NCI-H345 (cell line): ENCODE measurements around the gene IVNS1ABP.
"Not testable (repeated sequence)": the region's sequence is repeated elsewhere in the genome, so short reads cannot be mapped to it uniquely, and the experiment has no call there.

ENCODE experiments used
- DNase-seq: peaks from one replicate; lab custom pipeline; 2025; lab: John Stamatoyannopoulos, UW

Gene IVNS1ABP

DNA sequence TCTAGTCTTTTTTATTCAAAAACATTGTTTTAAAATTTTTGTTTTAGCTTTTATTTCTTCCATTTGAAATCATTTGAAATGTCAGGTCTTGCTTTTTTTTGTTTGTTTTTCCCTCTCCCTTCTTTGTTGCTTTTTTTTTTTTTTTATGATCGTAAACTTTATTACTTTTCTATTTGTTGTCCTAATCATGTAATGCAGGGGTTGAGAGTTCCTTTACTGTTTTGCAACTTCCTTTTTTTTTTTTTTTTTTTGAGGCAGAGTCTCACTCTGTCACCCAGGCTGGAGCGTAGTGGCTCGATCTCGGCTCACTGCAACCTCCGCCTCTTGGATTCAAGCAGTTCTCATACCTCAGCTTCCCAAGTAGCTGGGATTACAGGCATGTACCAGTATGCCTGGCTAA is 24.8 kb downstream of the IVNS1ABP start:
- no peak for DNase-seq

DNA sequence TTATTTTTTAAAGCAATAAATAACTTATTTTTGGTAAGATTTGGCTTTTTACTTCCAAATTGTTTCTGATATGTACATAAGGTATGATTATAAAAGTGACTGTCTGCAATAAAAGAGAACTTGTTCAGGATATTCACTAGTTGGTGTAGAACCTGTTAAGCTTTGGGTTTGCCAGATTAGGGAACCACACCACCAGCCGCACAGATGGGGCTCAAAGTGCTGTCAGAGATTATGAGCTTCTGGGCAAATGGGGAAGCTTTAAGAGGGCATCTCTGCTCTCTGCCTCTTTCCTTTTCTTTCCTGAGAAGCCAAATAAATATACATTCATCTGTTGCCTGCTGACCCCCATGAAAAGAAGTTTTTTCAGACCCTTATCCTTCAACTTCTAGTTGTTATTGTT is 25.4 kb downstream of the IVNS1ABP start:
- no peak for DNase-seq

DNA sequence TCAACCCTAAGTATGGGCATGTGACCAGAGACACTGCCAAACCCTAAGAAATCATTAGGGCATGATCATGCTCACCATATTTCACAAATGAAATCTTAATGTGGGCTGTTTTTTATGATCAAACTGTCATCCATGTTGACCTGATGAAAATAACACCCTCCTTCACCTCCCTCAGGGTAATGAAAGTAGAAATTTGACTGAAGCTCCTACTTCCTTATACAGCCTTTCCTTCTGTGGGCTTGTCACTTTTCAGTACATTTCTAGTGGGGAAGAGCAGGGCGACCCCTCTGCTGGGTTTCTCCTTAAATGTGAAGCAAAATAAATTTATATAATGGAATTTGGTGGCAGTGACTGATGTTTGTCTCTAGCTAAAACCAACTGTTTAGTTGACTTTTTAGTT is 25.9 kb downstream of the IVNS1ABP start:
- no peak for DNase-seq

DNA sequence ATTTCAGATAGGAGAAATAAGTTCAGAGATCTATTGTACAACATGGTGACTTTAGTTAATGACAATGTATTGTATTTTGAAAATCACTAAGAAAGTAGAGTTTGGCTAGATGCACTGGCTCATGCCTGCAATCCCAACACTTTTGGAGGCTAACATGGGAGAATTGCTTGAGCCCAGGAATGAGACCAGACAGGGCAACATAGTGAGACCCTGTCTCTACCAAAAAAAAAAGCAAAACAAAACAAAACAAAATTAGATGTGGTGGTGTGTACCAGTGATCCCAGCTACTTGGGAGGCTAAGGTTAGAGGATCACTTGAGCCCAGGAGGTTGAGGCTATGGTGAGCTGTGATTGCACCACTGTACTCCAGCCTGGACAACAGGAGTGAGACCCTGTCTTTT is 27.2 kb downstream of the IVNS1ABP start:
- DNase-seq, result no peak

DNA sequence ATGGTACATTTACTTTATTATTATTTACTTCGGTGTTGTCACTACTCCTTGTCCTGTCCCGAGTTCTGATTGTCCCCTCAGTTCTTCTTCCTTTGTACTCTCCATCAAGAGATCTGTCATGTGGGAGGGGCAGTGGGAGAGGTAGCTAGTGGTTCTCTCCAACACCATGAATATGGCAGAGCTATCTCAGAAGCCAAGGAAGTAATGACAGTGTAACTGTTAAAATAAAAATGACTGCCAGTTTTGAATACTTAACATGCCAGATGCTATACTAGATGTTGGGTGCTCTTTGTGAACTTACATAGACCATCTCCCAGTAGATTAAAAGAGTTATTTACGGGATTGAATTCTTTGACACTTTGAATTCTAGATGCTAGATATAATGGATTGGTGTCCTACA is 28.6 kb downstream of the IVNS1ABP start:
- no peak for DNase-seq

DNA sequence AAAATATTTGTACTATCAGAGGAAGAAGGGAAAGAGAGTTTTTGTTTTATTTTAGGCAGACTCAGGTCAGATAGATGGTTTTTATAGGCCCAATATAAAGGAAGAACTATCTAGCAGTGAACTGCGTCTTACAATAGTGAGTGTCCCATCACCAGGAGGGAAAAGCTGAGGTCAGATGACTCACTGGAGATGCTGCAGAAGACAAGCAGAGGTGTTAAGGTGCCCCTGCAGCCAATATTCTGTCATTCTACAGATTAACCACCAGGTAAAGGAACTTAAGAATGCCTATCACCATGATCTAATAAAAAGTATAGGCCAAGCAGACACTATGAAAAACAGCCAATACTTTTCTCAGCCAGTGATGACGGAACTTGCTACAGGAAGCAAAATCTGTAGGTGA is 29.6 kb downstream of the IVNS1ABP start:
- no peak for DNase-seq

DNA sequence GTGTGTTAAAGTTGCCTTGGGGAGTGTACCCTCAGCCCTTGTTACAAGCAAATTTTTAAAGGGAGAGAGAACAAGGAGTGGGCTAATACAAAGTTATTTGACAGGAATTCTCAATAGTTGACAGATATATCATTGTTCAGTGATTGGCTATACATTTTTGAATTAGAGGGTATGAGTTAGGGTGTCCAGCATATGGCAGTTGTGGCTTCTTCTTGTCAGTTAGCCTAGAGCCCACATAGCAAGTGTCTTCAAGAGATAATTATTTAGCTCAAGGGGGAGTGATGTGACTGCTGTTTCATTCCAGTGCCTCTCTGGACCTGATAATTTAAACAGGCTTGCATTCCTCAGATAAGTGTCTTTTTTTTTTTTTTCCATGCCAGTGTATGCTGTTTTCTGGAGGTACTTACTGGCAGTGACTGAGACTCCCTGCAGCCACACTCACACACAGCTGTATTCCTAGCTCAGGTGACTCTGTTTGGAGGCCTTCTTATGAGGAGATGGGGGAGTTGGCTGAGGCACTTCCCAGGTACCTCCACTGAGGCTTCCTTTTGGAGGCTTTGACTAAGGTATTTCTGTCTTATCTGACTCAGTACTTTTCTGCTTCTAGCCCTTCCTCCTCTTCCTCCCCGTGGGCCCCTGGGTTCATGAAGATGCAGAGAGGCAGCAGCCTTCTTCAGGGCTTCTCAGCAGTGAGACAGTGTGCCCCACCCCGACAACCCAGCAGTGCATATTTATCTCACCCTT is 32.3 kb downstream of the IVNS1ABP start:
- DNase-seq, result no peak

DNA sequence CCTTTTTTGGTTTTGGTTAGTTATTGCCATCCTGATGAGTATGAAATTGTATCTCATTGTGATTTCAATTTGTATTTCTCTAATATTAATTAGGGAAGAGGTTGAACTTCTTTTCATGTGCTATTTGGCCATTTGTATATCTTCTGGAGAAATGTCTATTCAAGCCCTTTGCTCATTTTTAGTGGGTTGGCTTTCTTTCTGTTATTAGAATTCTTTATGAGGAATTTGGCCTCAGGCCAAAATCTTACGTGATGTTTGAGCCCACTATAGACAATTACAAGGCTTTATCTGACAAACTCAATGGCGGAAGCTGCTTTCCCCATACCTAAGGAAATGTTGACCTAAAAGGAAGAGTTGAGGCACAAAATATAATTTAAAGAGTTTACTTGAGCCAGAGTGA is 32.9 kb downstream of the IVNS1ABP start:
- DNase-seq, result no peak

DNA sequence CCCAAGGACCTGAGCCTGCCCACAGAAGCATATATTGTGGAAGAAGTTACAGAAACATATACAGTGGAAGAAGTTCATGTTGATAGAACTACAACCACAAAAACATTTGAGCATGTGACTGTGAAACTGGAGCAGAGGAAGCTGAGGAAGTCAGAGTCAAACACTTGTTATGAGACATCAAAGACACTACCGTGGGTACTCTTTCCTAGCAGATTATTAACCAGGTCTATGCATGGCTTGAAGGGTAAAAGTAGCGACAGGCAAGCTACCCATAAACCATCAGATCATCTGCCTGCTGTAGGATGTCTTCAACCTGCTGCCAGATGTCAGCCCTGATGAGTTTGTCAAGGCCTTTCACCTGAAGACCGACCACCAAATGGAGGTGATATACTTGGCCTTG is 35.8 kb downstream of the IVNS1ABP start:
- DNase-seq, result no peak

DNA sequence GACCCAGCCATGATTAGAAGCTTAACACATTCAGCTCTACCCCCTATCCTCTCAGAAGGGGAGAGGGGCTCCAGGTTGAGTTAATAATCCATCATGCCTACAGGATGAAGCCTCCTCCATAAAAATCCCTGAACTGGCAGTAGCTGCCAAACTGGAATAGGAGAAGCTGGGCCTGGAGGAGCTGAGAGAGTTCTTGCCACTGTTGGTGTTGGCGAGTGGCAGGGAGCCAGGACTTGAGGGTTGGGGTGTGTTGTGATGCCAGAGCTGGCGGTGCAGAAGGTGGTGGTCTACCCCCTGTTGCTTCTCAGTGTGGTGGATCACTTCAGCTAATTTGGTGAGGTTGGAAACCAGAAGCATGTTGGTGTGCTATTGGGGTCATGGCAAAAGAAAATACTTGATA is 36.5 kb downstream of the IVNS1ABP start:
- no peak for DNase-seq

DNA sequence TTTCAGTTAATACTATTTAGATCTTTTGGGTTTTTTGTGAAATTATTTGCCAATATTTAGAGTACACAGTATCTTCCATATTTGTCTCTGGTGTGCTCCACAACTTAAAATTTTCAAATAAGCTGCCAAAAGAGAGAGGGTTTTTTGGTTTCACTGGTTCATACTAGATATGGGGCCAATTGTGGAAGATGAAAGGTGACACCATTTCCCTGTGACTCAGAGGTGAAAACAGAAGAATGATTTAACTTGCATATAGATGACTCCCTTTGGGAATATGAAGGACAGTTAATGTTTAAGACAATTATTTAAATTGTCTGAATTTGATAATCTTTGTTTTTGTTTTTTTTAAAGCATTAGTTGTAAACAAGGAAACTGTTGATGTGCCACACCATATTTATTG is 37.5 kb downstream of the IVNS1ABP start:
- no peak for DNase-seq

DNA sequence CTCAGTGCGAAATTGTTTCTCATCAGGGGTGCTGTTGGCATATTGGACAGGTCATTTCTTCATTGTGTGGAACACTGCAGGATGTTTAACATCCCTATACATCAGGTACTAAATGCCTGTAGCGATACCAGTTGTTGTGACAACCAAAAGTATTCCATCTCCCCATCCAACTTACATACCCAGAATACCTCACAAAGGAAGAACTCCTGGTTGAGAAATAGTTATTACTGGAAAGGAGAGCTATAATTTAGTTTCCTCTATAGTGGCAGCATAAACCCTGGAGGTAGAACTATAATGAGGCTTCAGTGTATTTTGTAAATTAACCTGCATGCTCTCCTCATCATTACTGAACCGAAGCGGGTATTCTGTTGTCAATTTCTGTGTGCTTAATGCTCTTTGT is 45.1 kb downstream of the IVNS1ABP start:
- no peak for DNase-seq

DNA sequence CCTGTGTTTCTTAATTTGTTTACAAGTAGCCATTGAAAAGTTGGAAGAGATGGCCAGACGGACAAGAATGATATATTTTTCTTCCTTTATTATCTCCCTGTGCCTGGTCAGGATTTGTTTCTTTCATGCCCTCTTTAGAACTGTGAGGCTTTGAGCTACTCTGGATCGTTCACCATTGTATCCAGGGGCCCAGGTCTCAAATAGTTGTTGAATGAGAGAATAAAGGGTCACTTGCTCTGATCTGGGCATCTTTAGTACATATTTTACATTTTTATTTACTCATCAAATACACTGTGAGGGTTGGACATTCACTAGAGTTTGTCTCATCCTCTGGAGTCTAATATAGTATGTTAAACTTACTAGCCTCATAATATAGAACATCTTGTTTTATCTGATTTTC is 48.7 kb downstream of the IVNS1ABP start:
- DNase-seq, result no peak

DNA sequence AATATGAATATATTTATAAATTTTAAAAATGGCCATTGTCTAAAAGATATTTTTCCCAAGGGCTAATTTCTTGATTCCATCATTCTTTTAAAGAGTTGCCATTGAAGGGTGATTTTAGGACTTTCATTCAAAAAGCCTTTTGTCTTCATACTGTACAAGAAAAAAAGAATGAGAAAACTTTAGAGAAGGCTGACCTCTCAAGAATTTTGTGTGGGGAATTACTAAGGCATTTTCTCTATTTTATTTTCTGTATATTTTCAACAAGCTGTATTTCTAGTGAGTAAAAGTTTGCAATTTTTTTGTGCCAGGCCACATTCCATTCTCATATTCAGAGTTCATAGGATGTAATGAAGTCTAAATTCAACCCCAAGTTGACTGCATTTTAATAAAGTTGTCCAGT is 49.3 kb downstream of the IVNS1ABP start:
- DNase-seq, result no peak

DNA sequence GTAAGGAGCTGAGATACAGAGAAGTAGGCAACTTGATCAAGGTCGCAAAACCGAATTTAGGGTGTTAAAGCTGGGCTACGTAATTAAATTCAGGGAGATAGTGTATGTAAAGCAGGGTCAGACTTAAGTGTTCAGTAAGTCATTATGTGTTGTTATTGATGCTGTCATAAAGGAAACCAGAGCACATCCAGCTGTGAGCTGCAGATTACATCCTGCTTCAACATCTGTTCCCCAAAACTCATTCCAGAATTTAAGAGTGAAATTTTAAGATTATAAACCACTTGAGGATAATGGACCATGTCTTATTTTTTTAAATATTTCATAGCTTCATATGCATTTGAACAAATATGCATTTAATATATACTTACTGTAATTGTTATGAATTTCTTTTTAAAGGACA is 49.7 kb downstream of the IVNS1ABP start:
- DNase-seq, result no peak

DNA sequence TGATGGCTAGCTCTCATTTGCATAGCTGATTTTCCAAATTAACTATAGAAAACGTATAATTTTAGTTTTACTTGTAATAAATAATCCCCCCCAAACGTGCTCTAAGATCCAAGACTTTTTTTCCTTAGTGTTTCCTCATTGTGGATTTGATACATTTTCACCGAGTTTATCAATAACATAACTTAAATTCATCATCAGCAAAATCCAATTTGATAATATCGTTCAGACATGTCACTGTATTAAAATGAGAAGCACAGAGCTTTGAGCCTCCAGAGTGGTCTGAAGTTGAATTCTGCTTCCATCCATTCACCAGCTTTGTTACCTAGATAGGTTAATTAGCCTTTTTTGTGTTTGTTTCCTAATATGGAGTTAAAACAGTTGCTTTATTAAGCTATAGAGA is 51.7 kb downstream of the IVNS1ABP start:
- no peak for DNase-seq

DNA sequence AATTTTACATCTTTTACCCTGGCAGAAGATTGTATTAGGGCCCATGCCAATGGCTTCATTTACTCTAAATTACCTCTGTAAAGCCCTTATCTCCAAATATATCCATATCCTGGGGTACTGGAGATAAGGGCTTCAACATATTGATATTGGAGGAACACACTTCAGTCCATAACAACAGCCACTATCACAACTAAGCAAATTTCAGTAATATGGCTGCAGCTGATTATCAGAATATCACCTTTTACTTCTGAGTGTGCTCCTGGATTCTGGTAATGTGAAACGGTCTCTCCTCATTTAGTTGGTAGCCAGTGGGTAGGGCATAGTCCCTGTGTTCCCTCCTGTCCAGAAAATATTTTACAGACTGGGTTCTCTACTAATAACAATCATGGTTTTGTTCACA is 53.3 kb downstream of the IVNS1ABP start:
- DNase-seq, result no peak

DNA sequence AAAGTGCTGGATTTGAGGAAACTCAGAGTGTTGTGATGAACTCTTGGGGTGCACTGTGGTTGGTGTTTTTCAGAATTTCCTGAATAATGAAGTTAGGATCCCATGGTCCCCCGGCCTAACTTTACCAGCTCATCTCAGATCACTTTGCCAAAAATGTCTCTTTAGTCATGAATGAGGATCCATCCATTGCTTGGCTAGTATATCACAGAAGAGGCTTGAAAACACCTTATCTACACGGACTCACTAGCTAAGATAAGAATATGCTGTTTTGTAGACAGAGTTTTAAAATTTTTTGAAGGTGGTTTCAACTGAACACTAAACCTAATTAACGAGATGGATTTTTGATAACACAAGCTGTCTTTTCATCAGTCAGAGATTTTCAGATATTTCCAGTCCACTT is 53.8 kb downstream of the IVNS1ABP start:
- no peak for DNase-seq

DNA sequence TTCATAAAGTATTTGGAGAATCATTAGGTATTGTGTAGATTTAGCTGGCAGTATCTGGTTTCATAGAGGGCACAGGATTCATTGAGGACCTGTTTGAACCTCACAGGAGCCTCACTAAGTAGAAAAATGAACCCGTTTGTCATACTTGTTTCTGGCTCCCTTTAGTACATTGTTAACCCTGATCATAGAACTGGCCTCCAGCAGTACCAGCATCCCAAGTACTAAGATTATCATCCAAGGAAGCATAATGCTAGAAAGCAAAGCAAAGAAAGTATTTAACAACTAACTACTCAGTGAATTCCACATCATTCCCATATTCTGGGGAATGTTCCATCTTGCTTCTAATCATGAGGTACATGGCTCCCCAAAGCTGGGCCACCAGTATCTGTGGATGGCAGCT is 54.9 kb downstream of the IVNS1ABP start:
- DNase-seq, result no peak

DNA sequence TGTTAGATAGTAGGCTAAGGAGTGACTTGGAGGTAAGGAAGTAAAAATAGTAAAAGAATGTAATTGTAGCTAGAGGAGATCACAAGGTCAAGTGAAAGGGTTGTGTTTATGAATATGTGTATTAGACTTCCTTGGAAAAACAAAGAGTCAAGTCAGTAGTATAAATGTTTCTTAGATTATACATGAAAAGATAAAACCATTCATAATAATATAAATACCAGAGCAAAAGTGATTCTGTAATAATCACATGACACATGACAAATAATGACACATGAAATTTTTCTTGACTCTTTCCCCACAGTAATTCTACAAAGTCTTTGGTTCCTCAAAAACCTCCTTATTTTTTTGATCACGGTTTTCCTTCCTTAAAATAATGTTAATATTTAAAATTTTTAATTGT is 56.4 kb downstream of the IVNS1ABP start:
- no peak for DNase-seq

DNA sequence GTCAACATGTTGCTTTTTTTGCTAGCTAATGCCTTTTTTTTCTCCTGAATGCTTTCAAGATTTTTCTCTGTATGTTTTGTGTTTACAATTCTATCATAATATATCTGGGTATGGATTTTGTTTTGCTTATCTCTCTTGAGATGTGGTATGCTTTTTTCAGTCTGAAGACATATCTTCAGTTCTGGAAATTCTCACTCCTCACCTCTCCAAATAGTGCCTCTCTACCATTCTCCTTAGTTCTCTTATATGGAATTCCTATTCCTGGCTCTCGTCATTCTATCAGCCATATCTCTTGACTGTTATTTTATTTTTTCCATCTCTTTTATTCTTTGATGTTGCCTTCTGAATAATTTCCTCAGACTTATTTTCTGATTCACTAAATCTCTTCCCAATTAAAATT is 58.4 kb downstream of the IVNS1ABP start:
- no peak for DNase-seq

DNA sequence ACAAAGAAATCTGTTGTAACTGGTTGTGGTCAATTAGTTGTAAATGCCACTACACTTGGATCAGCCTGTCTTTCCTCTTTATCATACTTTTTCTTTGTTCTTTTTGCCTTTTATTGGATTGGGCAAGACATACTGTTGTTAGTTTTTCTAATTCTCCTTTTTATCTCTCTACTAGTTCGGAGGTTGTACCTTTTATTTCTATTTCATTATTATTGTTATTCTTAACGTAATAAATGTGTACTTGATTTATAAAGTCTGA is 59.2 kb downstream of the IVNS1ABP start:
- DNase-seq, result no peak

DNA sequence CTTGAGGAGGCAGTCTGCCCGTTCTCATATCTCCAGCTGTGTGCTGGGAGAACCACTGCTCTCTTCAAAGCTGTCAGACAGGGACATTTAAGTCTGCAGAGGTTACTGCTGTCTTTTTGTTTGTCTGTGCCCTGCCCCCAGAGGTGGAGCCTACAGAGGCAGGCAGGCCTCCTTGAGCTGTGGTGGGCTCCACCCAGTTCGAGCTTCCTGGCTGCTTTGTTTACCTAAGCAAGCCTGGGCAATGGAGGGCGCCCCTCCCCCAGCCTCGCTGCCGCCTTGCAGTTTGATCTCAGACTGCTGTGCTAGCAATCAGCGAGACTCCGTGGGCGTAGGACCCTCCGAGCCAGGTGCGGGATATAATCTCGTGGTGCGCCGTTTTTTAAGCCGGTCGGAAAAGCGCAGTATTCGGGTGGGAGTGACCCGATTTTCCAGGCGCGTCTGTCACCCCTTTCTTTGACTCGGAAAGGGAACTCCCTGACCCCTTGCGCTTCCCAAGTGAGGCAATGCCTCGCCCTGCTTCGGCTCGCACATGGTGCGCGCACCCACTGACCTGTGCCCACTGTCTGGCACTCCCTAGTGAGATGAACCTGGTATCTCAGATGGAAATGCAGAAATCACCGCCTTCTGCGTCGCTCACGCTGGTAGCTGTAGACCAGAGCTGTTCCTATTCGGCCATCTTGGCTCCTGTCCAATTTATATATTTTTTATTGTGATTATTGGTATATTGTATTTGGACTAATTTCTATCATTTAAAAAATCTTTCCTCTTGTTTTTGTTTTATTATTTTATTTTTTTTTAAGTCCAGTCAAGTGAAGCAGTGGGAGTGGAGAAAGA is 59.7 kb downstream of the IVNS1ABP start:
- DNase-seq, result peak; percentile 21

DNA sequence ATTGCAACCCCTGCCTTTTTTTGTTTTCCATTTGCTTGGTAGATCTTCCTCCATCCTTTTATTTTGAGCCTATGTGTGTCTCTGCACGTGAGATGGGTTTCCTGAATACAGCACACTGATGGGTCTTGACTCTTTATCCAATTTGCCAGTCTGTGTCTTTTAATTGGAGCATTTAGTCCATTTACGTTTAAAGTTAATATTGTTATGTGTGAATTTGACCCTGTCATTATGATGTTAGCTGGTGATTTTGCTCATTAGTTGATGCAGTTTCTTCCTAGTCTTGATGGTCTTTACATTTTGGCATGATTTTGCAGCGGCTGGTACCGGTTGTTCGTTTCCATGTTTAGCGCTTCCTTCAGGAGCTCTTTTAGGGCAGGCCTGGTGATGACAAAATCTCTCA is 61.4 kb downstream of the IVNS1ABP start:
- DNase-seq, result not testable (repeated sequence)
